ENCODE data around the gene WNT7A.

DNA sequence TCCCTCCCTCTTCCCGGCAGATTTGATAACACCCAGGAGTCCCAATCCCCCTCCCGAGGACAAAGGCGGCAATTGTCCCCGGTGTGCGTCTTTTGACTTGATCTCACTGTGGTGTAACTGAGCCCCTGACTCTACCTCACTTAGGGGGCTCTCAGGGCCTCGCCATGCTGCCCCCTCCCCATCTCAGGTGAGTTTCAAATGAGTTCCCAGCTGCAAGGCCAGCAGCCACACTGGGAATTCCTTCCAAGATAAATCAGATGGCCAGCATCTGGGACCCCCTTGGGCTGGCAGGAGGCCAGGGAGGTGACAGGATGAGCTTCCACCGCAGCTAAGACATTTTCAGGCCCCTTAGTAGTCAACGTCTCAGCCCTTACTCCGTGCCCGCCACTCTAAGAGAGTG lies 35.0 kb downstream of the WNT7A start:
- TF ChIP-seq, protein P1, sequence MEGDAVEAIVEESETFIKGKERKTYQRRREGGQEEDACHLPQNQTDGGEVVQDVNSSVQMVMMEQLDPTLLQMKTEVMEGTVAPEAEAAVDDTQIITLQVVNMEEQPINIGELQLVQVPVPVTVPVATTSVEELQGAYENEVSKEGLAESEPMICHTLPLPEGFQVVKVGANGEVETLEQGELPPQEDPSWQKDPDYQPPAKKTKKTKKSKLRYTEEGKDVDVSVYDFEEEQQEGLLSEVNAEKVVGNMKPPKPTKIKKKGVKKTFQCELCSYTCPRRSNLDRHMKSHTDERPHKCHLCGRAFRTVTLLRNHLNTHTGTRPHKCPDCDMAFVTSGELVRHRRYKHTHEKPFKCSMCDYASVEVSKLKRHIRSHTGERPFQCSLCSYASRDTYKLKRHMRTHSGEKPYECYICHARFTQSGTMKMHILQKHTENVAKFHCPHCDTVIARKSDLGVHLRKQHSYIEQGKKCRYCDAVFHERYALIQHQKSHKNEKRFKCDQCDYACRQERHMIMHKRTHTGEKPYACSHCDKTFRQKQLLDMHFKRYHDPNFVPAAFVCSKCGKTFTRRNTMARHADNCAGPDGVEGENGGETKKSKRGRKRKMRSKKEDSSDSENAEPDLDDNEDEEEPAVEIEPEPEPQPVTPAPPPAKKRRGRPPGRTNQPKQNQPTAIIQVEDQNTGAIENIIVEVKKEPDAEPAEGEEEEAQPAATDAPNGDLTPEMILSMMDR (conservative IDR thresholded peaks at IDR 0.05; ENCODE audit: low read length): no peak
- no peak for TF ChIP-seq EZH2phosphoT487 (IDR thresholded peaks at IDR 0.05; ENCODE audit: borderline replicate concordance)
